ENCODE data around the gene TGIF1. TPM values are rescaled to one million over a fixed set of nuclear protein-coding genes. Genes with fewer than 3 reads are reported as not detected.

TGIF1 gene
- total and polyA plus RNA-seq, 10 of the 15 experiments (the other 5 are each of a cell fraction or from before 2014, with no cell fraction given), result 1.8 to 8.5 (median 6.4) TPM

DNA sequence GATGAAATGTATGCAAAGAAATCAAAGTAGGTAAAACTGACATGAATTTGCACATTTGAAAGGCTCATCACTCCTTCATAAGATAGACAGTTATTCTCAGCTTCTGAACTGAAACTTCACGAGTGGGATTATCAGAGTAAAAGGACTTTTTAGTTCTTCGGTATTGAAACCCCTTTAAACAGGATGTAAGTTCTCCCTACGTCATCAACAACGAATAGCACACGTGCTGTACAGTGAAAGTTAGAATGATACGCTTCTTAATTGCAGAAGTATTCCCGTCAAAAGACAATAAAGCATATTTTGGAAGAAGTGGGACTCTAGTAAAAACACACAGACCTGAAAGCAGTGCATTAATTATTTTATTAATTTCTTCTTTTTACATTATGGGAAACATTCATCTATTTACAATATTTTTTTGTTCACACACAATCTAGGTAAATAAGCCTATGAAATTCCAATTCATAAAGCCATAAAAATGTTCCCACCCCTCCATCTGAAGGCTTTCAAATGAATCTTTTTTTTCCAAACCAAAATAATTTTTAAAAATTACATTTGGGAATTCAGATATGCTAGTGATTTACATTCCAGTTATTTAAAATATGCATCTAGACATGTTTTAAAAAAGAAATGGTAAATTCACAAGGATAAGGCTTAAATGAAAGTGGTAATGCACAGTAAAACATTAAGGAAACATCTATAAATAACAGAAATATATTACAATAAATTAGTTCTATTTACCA lies 45.9 kb downstream of the TGIF1 start (continued):
- TF ChIP-seq, protein P1, sequence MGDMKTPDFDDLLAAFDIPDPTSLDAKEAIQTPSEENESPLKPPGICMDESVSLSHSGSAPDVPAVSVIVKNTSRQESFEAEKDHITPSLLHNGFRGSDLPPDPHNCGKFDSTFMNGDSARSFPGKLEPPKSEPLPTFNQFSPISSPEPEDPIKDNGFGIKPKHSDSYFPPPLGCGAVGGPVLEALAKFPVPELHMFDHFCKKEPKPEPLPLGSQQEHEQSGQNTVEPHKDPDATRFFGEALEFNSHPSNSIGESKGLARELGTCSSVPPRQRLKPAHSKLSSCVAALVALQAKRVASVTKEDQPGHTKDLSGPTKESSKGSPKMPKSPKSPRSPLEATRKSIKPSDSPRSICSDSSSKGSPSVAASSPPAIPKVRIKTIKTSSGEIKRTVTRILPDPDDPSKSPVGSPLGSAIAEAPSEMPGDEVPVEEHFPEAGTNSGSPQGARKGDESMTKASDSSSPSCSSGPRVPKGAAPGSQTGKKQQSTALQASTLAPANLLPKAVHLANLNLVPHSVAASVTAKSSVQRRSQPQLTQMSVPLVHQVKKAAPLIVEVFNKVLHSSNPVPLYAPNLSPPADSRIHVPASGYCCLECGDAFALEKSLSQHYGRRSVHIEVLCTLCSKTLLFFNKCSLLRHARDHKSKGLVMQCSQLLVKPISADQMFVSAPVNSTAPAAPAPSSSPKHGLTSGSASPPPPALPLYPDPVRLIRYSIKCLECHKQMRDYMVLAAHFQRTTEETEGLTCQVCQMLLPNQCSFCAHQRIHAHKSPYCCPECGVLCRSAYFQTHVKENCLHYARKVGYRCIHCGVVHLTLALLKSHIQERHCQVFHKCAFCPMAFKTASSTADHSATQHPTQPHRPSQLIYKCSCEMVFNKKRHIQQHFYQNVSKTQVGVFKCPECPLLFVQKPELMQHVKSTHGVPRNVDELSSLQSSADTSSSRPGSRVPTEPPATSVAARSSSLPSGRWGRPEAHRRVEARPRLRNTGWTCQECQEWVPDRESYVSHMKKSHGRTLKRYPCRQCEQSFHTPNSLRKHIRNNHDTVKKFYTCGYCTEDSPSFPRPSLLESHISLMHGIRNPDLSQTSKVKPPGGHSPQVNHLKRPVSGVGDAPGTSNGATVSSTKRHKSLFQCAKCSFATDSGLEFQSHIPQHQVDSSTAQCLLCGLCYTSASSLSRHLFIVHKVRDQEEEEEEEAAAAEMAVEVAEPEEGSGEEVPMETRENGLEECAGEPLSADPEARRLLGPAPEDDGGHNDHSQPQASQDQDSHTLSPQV (IDR thresholded peaks at IDR 0.05), result no peak
- 0 out of 2 replicates have a peak, but pooled peaks have one; percentile 23 for TF ChIP-seq MXI1 (IDR thresholded peaks at IDR 0.05; ENCODE audit: low read depth, low read length)
- TF ChIP-seq, protein P2, sequence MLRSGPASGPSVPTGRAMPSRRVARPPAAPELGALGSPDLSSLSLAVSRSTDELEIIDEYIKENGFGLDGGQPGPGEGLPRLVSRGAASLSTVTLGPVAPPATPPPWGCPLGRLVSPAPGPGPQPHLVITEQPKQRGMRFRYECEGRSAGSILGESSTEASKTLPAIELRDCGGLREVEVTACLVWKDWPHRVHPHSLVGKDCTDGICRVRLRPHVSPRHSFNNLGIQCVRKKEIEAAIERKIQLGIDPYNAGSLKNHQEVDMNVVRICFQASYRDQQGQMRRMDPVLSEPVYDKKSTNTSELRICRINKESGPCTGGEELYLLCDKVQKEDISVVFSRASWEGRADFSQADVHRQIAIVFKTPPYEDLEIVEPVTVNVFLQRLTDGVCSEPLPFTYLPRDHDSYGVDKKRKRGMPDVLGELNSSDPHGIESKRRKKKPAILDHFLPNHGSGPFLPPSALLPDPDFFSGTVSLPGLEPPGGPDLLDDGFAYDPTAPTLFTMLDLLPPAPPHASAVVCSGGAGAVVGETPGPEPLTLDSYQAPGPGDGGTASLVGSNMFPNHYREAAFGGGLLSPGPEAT (IDR thresholded peaks at IDR 0.05; ENCODE audit: low read depth), result peak; percentile 13; the same call in 1 of the 2 replicates
- TF ChIP-seq, protein P3, sequence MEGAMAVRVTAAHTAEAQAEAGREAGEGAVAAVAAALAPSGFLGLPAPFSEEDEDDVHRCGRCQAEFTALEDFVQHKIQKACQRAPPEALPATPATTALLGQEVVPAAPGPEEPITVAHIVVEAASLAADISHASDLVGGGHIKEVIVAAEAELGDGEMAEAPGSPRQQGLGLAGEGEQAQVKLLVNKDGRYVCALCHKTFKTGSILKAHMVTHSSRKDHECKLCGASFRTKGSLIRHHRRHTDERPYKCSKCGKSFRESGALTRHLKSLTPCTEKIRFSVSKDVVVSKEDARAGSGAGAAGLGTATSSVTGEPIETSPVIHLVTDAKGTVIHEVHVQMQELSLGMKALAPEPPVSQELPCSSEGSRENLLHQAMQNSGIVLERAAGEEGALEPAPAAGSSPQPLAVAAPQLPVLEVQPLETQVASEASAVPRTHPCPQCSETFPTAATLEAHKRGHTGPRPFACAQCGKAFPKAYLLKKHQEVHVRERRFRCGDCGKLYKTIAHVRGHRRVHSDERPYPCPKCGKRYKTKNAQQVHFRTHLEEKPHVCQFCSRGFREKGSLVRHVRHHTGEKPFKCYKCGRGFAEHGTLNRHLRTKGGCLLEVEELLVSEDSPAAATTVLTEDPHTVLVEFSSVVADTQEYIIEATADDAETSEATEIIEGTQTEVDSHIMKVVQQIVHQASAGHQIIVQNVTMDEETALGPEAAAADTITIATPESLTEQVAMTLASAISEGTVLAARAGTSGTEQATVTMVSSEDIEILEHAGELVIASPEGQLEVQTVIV (IDR thresholded peaks at IDR 0.05; ENCODE audit: borderline replicate concordance, partially characterized antibody), result no peak
- no peak for TF ChIP-seq PML (IDR thresholded peaks at IDR 0.05; ENCODE audit: low read length)
- TF ChIP-seq JUND (IDR thresholded peaks at IDR 0.05; ENCODE audit: low read depth, low read length), result no peak
- TF ChIP-seq CREB1 (IDR thresholded peaks at IDR 0.05; ENCODE audit: low read depth), result 0 out of 2 replicates have a peak, but pooled peaks have one; percentile 38
- TF ChIP-seq ZNF622 (IDR thresholded peaks at IDR 0.05), result no peak
- TF ChIP-seq RFX5 (IDR thresholded peaks at IDR 0.05; ENCODE audit: low read depth, low read length), result no peak
- TF ChIP-seq, protein P4, sequence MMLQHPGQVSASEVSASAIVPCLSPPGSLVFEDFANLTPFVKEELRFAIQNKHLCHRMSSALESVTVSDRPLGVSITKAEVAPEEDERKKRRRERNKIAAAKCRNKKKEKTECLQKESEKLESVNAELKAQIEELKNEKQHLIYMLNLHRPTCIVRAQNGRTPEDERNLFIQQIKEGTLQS (IDR thresholded peaks at IDR 0.05; ENCODE audit: borderline replicate concordance, extremely low read depth, low read depth, low read length), result no peak
- no peak for TF ChIP-seq JUNB (IDR thresholded peaks at IDR 0.05)
- peak; percentile 69 for TF ChIP-seq ATF7 (IDR thresholded peaks at IDR 0.05; ENCODE audit: low read depth)
- no peak for TF ChIP-seq TARDBP (IDR thresholded peaks at IDR 0.05; ENCODE audit: borderline replicate concordance)
- peak; percentile 29 to 30; a peak in 2 of 4 replicates for TF ChIP-seq IKZF2 (IDR thresholded peaks at IDR 0.05)
- no peak for TF ChIP-seq LARP7 (IDR thresholded peaks at IDR 0.05)
- no peak for TF ChIP-seq FOXM1 (IDR thresholded peaks at IDR 0.05; ENCODE audit: low read depth, low read length)
- TF ChIP-seq RAD51 (IDR thresholded peaks at IDR 0.05), result peak; percentile 69
- TF ChIP-seq POLR2A (IDR thresholded peaks at IDR 0.05; ENCODE audit: low read depth, low read length), result no peak
- TF ChIP-seq DPF2 (IDR thresholded peaks at IDR 0.05), result no peak
- peak; percentile 42; the same call in 1 of the 2 replicates for TF ChIP-seq MTA2 (IDR thresholded peaks at IDR 0.05; ENCODE audit: low read depth)
- no peak for TF ChIP-seq RBBP5 (conservative IDR thresholded peaks at IDR 0.05)

Measured in GM12878 (cell line).